HG03060 (cell line): ENCODE data around the gene FOXD4L6.
A peak's percentile ranks its signal among the peaks of the same experiment; 100 is the strongest.
"Not testable (repeated sequence)": the region's sequence is repeated elsewhere in the genome, so short reads cannot be mapped to it uniquely, and the experiment has no call there.

Experiments
- ATAC-seq: cut with Tn5 transposase; IDR thresholded peaks from one replicate; pipeline ENCODE4 v1.9.1; 2021; ENCODE audit warnings: low read depth, moderate number of reproducible peaks; ENCODE audit not compliant: unreplicated experiment

FOXD4L6 gene

DNA sequence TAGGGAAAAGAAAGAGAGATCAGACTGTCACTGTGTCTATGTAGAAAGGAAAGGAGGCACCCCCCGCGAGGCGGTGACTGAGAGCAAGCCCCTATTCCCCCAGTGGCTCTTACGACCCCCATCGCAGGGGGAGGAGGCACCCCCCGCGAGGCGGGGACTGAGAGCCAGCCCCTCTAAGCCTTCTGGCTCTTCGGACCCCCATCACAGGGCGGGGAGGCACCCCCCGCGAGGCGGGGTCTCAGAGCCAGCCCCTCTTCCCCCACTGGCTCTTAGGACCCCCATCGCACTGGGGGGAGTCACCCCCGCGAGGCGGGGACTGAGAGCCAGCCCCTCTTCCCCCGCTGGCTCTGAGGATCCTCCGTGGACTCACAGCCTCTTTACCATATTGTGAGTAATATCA, 23.9 kb downstream of the FOXD4L6 start:
- not testable (repeated sequence) for ATAC-seq

DNA sequence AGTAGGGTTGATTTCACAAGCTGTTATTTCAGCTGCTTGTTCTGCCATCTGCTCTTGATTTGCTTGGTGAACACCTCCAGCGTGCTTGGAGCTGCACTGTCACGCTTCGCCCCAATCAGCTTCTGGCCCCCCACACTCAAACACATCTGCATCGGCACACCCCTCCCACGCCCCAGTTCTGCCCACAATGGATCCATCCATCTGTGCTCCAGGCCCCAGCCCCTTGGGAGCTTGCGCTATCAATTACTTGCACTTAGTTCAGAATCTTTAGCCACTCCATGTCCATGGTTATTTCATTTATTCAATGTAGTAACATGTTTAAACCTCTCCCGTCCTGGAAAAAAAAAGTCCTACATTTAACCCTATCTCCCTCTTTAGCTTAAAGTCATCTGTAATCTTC, 28.0 kb downstream of the FOXD4L6 start:
- ATAC-seq: not testable (repeated sequence)

DNA sequence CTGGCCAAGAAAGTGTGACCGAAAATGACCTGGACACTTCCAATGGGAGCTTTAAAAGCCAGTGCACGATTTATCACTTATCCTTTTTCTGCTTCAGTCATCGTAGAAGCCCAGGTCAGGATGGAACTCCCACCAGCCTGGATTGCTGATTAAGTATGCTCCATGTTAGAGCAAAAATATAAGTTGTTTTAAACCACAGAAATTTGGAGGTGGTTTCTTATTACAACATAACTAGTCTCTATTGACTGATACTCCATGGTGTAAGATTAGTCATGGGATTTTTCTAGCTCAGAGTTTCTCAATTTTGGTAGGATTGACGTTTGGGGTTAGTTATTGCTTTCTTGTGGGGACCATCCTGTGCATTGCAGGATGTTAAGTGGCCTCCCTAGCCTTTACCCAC, 29.7 kb downstream of the FOXD4L6 start:
- ATAC-seq: not testable (repeated sequence)

DNA sequence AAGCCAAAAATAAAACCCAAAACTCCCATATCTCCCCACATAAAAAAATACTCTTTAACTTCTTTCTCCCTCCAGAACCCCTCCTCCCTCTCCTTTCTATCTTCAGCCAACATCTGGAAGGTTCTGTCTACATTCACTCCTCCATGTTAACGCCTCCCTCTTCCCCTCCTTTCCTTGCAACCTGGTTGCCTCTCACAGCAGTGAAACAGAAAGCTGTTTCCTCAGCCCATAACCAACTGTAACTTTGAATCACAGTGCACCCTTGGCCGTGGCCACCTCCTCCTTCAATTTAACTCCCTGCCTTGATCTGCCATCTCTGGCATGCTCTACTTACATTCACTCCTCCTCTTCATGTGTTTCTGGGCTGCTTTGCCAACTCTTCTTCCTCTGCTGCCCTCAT, 33.4 kb downstream of the FOXD4L6 start:
- not testable (repeated sequence) for ATAC-seq

DNA sequence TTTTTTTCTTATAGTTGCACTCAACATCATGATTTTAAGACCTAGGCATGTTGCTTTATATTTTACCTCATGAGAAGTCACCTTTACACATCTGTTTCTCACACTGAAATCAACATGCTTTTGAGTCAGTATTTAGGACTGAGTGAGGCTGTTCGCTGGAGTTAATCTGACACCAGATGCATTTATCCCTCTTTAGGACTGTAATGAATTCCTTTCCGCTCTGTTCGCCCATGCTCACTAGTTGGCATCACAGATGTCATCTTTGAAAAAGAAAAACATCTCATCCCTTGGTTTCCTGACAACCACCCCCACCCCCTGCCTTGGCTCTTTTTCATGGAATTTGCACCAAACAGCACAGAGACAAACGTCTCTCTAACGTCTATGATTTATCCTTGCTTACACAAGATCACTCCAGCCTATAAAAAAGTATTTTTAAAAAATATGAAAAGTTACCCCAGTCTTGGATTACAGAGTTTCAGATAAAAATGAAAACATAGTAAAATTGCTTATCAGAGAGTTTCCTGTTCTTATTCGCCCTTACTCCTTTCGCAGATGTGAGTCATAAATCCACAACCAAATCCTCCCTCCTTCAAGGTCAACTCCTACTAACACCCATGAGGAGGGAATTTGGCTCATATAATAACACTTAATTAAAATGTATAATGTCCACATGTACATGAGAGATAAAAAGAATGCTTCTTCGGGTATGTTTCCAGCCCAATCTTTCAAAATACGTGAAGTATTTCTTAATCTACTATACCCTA, 34.3 kb downstream of the FOXD4L6 start:
- ATAC-seq: not testable (repeated sequence)

DNA sequence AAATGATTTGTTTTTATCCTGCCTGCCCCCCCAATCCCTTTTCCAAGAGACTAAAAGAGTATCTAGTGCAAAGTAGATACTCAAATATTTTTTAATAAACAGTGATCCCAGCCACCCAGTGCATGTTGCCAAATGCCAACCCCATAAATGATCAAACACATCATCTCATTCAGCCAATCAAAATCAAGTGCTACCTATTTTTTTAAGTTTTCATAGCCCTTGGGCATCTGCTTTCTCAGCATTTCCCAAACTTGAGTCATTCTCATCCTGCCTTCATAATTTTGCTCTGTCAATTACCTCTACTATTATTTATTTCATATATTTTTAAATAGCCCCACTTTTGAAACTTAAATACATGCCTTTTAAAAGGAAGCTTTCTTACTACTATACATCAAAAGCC, 37.6 kb downstream of the FOXD4L6 start:
- ATAC-seq: not testable (repeated sequence)

DNA sequence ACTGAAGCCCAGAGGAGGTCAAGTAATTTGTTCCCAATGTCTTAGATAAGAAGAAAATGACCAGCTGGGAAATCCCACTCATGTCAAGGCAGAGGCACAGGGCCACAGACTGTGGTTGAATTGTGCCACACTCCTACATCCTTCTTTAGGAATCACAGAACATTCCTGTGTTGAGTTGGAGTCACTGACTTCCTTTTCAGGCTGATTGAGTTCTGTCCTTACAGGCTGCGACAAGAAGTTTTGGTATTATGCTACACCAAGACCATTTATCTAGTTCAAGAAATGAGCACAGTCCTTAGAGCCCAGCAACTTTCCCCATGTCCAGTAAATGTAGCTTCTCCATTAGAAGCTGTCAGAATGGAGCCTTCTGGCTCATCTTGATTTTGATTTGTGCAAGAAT, 38.1 kb downstream of the FOXD4L6 start:
- not testable (repeated sequence) for ATAC-seq

DNA sequence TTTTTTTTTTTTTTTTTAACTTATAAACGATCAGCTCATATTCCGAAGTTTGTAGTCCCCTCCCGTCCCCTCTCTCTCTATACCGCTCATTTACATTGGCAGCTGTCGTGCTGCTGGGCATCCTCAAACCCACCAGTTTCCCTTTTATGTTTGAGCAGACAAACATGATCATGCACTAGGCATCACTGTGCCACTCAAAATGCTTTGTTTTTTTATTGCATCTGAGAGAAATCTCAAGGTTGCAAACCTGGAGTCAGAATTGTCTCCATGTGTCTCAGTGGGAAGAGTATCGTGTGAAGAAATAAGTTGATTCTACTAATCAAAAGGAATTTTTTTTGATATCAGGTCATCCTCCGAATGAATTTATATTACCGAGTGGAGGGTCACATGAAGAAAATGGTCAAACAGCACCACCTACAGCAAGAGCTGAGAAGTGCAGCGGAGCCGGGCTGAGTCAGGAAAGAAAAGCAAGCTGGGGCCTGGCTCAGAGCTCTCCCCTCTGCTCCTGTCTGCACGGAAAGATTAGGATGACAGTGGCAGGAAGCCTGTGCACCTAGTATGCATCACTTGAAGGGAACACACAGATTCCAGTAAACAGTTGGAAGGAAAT, 39.9 kb downstream of the FOXD4L6 start:
- ATAC-seq: peak; percentile 58

DNA sequence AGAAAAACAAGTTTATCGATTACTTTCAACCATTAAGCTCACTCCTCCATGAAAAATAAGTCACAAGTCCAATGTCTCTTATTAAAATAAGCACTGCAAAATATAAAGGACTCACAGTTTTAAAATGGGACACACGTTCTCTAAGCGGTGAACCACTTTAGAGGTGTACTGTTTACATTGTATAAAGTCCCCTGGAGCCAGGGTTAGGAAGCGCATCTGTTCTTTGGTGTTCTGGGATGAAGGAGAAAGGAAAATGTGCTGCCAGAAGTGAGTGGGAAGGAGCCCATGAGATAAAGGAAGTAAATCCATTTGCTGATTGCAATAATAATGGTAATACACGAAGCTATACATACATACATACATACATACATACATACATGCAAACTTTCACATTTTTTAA, 40.6 kb downstream of the FOXD4L6 start:
- not testable (repeated sequence) for ATAC-seq

DNA sequence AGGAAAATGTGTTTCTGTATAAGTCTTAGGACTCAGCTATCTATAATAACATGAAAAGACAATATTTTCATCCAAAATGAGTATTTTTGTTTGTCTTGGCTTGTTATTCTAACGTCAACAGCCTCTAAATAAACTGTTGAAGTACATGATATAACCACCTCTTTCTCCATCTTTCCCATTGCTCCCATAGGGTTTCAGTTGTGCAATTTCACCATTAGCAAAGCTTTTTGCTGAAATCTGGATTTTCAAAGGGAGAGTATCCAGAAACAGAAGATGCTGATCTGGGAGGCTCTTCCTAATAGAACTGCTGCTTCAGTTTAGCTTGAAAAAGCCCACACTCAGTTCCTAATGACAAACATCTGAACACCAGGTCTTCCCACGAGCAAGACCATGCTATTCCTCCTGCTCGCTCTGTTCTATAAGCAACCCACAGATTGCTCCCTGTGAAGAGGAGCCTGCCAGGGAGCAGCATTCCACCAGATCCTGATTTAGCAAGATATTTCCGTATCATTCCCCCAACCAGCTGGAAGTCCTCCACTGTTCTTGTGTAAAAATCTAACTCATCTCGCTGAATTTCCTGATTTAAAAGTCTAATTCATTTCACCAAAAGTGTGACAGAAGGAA, 41.2 kb downstream of the FOXD4L6 start:
- ATAC-seq: not testable (repeated sequence)

DNA sequence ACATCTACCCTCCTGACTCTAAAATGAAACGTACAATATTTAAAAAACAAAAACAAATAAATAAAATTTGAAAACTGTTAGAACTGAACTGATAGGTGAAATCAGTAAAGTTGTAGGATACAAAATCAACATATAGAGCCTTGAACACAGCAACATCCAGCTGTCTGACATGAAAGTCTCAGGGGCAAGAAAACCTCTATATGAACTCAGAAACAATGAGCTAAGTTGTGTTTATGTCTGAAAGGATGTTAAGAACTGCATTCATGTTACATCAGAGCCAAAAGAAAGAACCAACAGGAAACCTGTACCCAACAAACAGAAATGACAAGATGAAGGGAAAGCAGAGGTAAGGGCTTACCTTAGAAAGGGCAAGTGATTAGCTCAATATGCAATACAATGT, 41.8 kb downstream of the FOXD4L6 start:
- ATAC-seq: not testable (repeated sequence)

DNA sequence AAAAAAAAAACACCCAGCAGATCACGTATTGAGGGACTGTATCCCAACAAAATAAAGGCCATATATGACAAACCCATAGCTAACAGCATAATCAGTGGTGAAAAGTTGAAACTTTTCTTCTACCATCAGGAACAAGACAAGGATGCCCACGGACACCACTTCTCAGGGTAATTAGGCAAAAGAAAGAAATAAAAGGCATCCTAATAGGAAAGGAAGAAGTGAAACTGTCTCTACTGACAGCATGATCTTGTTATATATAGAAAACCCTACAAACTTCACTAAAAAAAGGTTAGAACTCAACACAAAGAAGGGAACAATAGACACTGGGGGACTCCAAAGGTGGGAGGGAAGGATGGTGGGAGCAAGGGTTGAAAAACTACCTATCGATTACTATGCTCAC, 42.3 kb downstream of the FOXD4L6 start:
- not testable (repeated sequence) for ATAC-seq

DNA sequence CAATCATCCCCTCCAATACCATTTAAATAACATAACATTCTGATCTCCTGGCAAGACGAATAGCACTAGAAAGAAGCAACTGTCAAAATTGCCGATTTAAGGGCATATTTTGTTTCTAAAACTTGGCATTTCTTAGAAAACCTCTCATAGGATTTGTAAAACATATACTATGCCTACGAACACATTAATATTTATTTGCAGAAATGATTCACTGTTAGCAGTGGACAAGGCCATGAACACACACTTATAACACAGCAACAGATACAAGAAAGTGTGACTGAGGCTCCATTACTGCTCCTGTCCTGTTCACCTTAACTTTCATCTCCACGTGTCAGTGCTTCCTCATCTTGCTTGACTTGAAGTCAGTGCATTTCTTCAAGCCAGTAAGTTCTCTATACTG, 46.1 kb downstream of the FOXD4L6 start:
- not testable (repeated sequence) for ATAC-seq

DNA sequence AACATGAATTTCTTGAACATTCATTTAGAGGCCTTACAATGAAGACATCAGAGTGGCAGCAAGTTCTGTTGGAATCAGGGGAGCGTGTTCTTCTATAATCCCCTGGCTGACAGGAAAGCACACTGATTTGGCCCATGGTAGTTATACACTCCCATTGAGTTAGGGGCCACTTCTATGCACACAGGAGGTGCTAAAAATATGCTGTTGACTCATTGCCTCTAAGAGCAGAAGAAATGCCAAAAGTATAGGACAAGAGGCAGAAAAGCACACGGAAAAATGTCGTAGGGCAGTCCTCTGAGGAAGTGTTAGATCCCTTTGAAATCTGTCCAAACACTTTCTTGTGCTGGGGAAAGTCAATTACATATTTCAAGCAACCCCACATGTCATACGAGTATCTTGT, 49.0 kb downstream of the FOXD4L6 start:
- ATAC-seq: not testable (repeated sequence)

DNA sequence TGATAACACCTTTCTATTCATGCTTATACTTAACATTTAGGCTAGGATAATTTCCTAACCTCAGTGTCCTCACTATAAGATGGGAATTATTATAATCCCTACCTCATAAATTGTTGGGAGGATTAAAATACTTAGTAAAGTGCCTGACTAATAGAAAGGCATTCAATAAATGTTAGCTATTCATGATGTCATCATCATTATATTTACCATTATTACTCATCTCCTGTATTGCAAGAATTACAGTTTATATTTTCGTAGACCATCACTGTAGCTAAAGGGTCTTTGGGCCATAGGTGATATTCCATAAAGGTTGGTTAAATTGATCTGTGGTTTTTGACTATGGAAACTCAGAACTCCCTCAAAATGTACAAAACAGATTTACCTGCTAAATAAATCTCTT, 50.9 kb downstream of the FOXD4L6 start:
- ATAC-seq: not testable (repeated sequence)
